Parathyroid adenoma (tissue), 2 donors: ENCODE results near the gene IFI44.
A peak's percentile ranks its signal among the peaks of the same experiment; 100 is the strongest.

Experiments
- H2AFZ ChIP-seq: fragments of 300-600 bp; sonication (generic); one replicate; pipeline ENCODE4 v1.7.0; 2017; ENCODE audit warnings: antibody characterized with exemption, mild to moderate bottlenecking
- H3K27ac ChIP-seq: fragments of 300-600 bp; sonication (generic); one replicate; pipeline ENCODE4 v1.7.0; 2017
- H3K27me3 ChIP-seq: fragments of 300-600 bp; sonication (generic); one replicate; pipeline ENCODE4 v1.7.0; 2017; ENCODE audit warnings: low read length; ENCODE audit not compliant: control insufficient read depth, insufficient read depth
- H3K36me3 ChIP-seq: fragments of 300-600 bp; sonication (generic); one replicate; pipeline ENCODE4 v1.7.0; 2017; ENCODE audit warnings: low read length; ENCODE audit not compliant: control insufficient read depth, insufficient read depth
- H3K4me1 ChIP-seq: fragments of 300-600 bp; sonication (generic); one replicate; pipeline ENCODE4 v1.7.0; 2017; ENCODE audit warnings: control low read depth
- H3K4me2 ChIP-seq: fragments of 300-600 bp; sonication (generic); one replicate; pipeline ENCODE4 v1.7.0; 2017; ENCODE audit warnings: low read length
- H3K4me3 ChIP-seq: fragments of 300-600 bp; sonication (generic); one replicate; pipeline ENCODE4 v1.7.0; 2017; ENCODE audit warnings: low read depth, low read length
- H3K79me2 ChIP-seq: fragments of 300-600 bp; sonication (generic); one replicate; pipeline ENCODE4 v1.7.0; 2017; ENCODE audit warnings: control low read depth
- H3K9ac ChIP-seq: fragments of 300-600 bp; sonication (generic); one replicate; pipeline ENCODE4 v1.7.0; 2017; ENCODE audit warnings: mild to moderate bottlenecking
- H3K9me3 ChIP-seq: fragments of 300-600 bp; sonication (generic); one replicate; pipeline ENCODE4 v1.7.0; 2017; ENCODE audit warnings: low read length; ENCODE audit not compliant: control insufficient read depth
- TF ChIP-seq, protein P1 (sequence below): fragments of 300-600 bp; sonication (generic); IDR thresholded peaks from one replicate; pipeline ENCODE4 v1.7.0; 2017; ENCODE audit warnings: antibody characterized with exemption, mild to moderate bottlenecking
- donor health status: primary hyperparathyroidism.

IFI44 gene

DNA sequence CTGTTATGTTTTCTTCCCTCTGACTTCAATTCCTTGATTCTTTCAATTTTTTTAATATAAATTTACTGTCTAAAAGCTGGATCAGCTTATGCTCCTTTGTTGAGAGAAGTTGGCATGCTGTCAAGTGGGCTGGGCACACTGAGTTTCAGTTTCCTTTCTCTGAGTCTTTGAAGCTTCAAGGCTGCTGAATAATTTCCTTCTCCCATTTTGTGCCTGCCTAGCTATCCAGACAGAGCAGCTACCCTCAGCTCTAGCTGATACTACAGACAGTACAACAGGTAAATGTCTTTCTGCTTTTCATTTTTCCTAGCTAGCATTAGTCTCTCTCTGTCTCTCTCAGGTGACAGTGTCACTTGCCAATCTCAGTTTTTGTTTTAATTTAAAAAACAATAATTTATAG is at the start of gene IFI44:
Gene IFI44 (plus strand): TSS at position 204 of the 400 bp plus-strand sequence. CDS start 365 bp downstream, outside the sequence.
- Histone ChIP-seq H3K36me3 (no peaks in the 10 kb centered on the region), H3K79me2 (no peaks in the 10 kb centered on the region), H3K4me3 (peak within 1 kb of the TSS; percentile 11), H3K4me1 (no peaks in the 10 kb centered on the region), H3K4me2 (no peak within 1 kb of the TSS), H3K27me3 (no peaks in the 10 kb centered on the region), H3K9me3 (no peaks in the 10 kb centered on the region), H3K27ac (peak within 1 kb of the TSS; percentile 33), H2AFZ (no peak within 1 kb of the TSS), H3K9ac (no peak within 1 kb of the TSS)
- TF ChIP-seq, protein P1, sequence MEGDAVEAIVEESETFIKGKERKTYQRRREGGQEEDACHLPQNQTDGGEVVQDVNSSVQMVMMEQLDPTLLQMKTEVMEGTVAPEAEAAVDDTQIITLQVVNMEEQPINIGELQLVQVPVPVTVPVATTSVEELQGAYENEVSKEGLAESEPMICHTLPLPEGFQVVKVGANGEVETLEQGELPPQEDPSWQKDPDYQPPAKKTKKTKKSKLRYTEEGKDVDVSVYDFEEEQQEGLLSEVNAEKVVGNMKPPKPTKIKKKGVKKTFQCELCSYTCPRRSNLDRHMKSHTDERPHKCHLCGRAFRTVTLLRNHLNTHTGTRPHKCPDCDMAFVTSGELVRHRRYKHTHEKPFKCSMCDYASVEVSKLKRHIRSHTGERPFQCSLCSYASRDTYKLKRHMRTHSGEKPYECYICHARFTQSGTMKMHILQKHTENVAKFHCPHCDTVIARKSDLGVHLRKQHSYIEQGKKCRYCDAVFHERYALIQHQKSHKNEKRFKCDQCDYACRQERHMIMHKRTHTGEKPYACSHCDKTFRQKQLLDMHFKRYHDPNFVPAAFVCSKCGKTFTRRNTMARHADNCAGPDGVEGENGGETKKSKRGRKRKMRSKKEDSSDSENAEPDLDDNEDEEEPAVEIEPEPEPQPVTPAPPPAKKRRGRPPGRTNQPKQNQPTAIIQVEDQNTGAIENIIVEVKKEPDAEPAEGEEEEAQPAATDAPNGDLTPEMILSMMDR = no peak

GRCh38 chr1:78601068-78601467 is 48.6 kb upstream of the IFI44 start:
- H3K4me3 ChIP-seq = no peak overlapping the region
- H3K4me2 ChIP-seq = no peak overlapping the region
- H3K36me3 ChIP-seq = no peaks in the 10 kb centered on the region
- no peak overlapping the region for H2AFZ ChIP-seq
- TF ChIP-seq, protein P1 = no peak
- H3K79me2 ChIP-seq = no peaks in the 10 kb centered on the region
- H3K27ac ChIP-seq = no peak overlapping the region
- H3K9ac ChIP-seq = no peak overlapping the region
- no peaks in the 10 kb centered on the region for H3K9me3 ChIP-seq
- no peaks in the 10 kb centered on the region for H3K4me1 ChIP-seq
- H3K27me3 ChIP-seq = no peaks in the 10 kb centered on the region

DNA sequence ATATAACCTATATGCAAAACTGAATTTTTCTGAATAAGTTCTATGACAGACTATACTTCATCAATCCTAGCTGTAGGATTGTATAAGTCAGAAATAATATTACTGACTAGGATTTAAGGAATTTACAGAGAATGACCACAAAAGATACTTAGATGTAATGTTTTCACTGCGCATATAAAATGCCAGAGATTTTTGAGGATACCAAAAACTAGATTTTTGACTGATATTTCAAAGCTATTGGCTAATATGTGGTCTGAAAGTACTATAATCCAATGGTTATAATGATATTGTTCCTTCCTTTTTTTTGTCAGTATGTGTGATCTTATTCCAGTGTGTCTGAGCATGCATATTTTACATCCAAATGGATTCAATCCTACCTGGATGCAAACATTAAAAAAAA is 46.4 kb upstream of the IFI44 start:
- Histone ChIP-seq H3K9me3 (no peaks in the 10 kb centered on the region), H2AFZ (no peak overlapping the region), H3K27me3 (no peaks in the 10 kb centered on the region), H3K27ac (no peak overlapping the region), H3K4me3 (no peak overlapping the region), H3K36me3 (no peaks in the 10 kb centered on the region), H3K79me2 (no peaks in the 10 kb centered on the region), H3K4me2 (no peak overlapping the region), H3K4me1 (no peaks in the 10 kb centered on the region), H3K9ac (no peak overlapping the region)
- TF ChIP-seq, protein P1 = no peak

DNA sequence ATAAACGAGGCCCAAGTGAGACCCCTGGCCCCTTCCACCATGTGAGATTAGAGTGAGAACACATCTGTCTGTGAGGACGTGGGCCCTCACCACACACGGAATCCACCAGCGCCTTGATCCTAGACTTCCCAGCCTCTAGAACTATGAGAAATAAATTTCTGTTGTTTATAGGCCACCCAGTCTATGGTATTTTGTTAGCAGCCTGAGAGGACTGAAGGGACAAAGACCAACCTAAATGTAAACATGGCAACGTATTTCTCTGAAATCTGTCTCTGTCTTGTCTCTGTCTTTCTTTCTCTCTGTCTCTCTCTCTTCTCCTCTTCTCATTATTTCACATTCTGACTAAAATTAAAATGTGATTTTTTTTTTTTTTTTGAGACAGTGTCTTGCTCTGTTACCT is 45.0 kb upstream of the IFI44 start:
- no peaks in the 10 kb centered on the region for H3K9me3 ChIP-seq
- no peaks in the 10 kb centered on the region for H3K4me1 ChIP-seq
- TF ChIP-seq, protein P1 = no peak
- H3K36me3 ChIP-seq = no peaks in the 10 kb centered on the region
- H3K4me2 ChIP-seq = no peak overlapping the region
- H3K27ac ChIP-seq = no peak overlapping the region
- H2AFZ ChIP-seq = no peak overlapping the region
- H3K79me2 ChIP-seq = no peaks in the 10 kb centered on the region
- H3K4me3 ChIP-seq = no peak overlapping the region
- no peak overlapping the region for H3K9ac ChIP-seq
- H3K27me3 ChIP-seq = no peaks in the 10 kb centered on the region

- Histone ChIP-seq H2AFZ (no peak overlapping the region), H3K4me3 (no peak overlapping the region), H3K79me2 (no peaks in the 10 kb centered on the region), H3K27ac (no peak overlapping the region), H3K27me3 (no peaks in the 10 kb centered on the region), H3K4me1 (no peaks in the 10 kb centered on the region), H3K4me2 (no peak overlapping the region), H3K9me3 (no peaks in the 10 kb centered on the region), H3K9ac (no peak overlapping the region), H3K36me3 (no peaks in the 10 kb centered on the region)
- TF ChIP-seq, protein P1 = no peak
Observed at GRCh38 chr1:78606274-78606673, 43.4 kb upstream of the IFI44 start.
